Measurements from ENCODE around the gene PID1. TPM values are rescaled to one million over a fixed set of nuclear protein-coding genes. Genes with fewer than 3 reads are reported as not detected.
"Not testable (repeated sequence)": the region's sequence is repeated elsewhere in the genome, so short reads cannot be mapped to it uniquely, and the experiment has no call there.

Gene PID1
- total RNA-seq, 4 donors from 2014 or later, result 33.1 to 48.6 (median 39.7) TPM

DNA sequence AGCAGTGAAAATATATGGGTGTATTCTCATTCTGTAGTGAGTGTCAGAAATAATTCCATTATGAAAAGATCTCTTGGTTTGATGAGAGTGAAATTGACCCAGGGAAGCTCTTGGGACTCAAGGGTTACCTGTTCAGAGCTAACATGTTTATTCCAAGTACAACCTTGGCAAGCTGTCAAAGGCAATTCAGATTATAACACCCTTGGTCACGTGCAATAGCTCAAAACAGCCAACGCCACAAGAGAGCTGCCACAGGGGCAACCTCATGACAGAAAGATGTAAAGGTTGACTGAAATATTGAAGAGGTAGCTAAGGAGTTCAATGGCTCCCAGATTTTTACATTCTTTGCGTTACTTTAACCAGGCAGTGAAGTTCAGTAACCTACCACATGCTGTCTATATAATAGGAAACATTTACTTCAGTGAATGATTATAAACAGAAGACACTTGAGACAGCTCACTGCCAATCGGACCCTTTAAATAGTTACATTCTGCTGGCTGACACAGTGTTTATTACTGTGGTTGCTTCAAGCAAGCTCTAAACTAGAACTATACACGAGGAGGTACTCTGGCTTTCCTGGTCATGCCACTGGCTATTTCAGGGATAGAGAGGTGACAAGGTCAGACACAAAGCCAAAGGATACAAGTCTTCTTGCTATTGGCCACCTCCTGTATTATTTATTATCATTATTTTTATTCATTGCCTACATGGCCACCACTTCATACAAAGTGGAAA lies 187.3 kb downstream of the PID1 start:
- no peak for DNase-seq (ENCODE audit: low spot score in 2 of 2)
- H3K9me3 ChIP-seq, result no peaks in the 10 kb centered on the region
- no peaks in the 10 kb centered on the region for H3K27me3 ChIP-seq
- WGBS, 2 donors, result 48 to 51% methylated on average over 5 of the region's 5 CpGs
- TF ChIP-seq, protein P1, sequence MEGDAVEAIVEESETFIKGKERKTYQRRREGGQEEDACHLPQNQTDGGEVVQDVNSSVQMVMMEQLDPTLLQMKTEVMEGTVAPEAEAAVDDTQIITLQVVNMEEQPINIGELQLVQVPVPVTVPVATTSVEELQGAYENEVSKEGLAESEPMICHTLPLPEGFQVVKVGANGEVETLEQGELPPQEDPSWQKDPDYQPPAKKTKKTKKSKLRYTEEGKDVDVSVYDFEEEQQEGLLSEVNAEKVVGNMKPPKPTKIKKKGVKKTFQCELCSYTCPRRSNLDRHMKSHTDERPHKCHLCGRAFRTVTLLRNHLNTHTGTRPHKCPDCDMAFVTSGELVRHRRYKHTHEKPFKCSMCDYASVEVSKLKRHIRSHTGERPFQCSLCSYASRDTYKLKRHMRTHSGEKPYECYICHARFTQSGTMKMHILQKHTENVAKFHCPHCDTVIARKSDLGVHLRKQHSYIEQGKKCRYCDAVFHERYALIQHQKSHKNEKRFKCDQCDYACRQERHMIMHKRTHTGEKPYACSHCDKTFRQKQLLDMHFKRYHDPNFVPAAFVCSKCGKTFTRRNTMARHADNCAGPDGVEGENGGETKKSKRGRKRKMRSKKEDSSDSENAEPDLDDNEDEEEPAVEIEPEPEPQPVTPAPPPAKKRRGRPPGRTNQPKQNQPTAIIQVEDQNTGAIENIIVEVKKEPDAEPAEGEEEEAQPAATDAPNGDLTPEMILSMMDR (IDR thresholded peaks at IDR 0.05), result no peak
- TF ChIP-seq EP300 (IDR thresholded peaks at IDR 0.05) (no peak), POLR2A (IDR thresholded peaks at IDR 0.05) (no peak)
- no peak overlapping the region for H3K4me3 ChIP-seq
- H3K4me1 ChIP-seq, result peaks cover 0 to 9% (median 0%) of the 10 kb centered on the region in 4 donors
- no peaks in the 10 kb centered on the region for H3K36me3 ChIP-seq
- no peak overlapping the region for H3K27ac ChIP-seq

DNA sequence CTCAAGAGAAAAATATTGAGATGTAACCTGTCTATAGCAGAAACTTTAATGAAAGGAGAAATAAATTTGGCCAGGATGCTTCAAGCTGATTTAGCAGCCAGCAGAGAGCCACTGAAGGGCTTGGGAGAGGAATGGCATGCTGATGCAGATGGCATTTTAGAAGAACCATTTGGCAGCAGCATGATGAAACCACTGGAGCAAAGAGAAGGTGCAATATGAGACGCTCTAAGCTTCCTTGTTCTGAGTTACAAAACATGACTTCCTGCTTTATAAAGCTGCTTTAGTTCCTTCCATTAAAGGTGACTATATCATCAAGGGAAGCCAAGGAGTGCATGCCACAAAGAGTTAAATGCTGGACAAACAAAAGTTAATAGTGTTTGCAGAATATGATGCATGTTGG lies 189.7 kb downstream of the PID1 start:
- 55 to 68% methylated on average over 1 of the region's 1 CpG for WGBS, 2 donors
- no peak overlapping the region for H3K4me3 ChIP-seq

DNA sequence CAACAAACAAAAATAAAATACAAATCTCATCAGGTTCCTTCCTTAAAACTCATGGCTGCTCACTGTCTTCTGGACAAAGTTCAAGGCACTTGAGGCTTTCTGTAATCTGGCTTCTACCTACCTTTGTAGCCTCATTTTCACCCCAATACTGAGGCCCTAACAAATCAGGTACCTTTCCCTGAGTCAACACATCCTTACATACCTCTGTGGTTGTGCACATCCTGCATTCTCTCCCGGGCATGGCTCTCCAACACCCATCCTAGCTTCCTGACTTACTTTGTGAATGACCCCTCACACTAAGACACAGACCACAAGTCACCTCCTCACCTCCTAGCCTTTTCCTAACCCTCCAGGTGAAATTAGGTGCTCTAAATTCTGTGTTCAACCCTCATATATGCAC lies 190.9 kb downstream of the PID1 start:
- TF ChIP-seq EP300 (IDR thresholded peaks at IDR 0.05) (no peak), POLR2A (IDR thresholded peaks at IDR 0.05) (no peak)
- TF ChIP-seq, protein P1 (IDR thresholded peaks at IDR 0.05), result no peak
- no peaks in the 10 kb centered on the region for H3K36me3 ChIP-seq
- DNase-seq (ENCODE audit: low spot score in 2 of 2), result no peak
- 68 to 77% methylated on average over 1 of the region's 1 CpG for WGBS, 2 donors
- no peak overlapping the region for H3K27ac ChIP-seq
- H3K9me3 ChIP-seq, result peaks cover 0 to 13% (median 0%) of the 10 kb centered on the region in 4 donors
- no peaks in the 10 kb centered on the region for H3K4me1 ChIP-seq
- H3K4me3 ChIP-seq, result no peak overlapping the region
- H3K27me3 ChIP-seq, result no peaks in the 10 kb centered on the region

More for the DNA sequence above, 189.7 kb downstream of the PID1 start:
- no peaks in the 10 kb centered on the region for H3K4me1 ChIP-seq
- peaks cover 0 to 1% (median 0%) of the 10 kb centered on the region in 4 donors for H3K9me3 ChIP-seq
- DNase-seq (ENCODE audit: low spot score in 2 of 2), result no peak
- no peak overlapping the region for H3K27ac ChIP-seq
- H3K27me3 ChIP-seq, result no peaks in the 10 kb centered on the region
- TF ChIP-seq EP300 (IDR thresholded peaks at IDR 0.05) (no peak), POLR2A (IDR thresholded peaks at IDR 0.05) (no peak)
- TF ChIP-seq, protein P1 (IDR thresholded peaks at IDR 0.05), result no peak
- H3K36me3 ChIP-seq, result no peaks in the 10 kb centered on the region

DNA sequence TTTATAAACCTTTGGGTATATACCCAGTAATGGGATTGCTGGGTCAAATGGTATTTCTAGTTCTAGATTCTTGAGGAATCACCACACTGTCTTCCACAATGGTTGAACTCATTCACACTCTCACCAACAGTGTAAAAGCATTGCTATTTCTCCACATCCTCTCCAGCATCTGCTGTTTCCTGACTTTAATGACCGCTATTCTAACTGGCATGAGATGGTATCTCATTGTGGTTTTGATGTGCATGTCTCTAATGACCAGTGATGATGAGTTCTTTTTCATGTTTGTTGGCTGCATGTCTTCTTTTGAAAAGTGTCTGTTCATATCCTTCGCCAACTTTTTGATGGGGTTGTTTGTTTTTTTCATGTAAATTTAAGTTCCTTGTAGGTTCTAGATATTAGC lies 194.2 kb downstream of the PID1 start:
- H3K4me1 ChIP-seq; H3K4me3 ChIP-seq; H3K36me3 ChIP-seq; H3K27ac ChIP-seq; DNase-seq (ENCODE audit: low spot score in 2 of 2); H3K27me3 ChIP-seq: not testable (repeated sequence)
- WGBS, 2 donors, result 90 to 96% methylated on average over 2 of the region's 2 CpGs
- H3K9me3 ChIP-seq, result peaks cover 0 to 16% (median 0%) of the 10 kb centered on the region in 4 donors

DNA sequence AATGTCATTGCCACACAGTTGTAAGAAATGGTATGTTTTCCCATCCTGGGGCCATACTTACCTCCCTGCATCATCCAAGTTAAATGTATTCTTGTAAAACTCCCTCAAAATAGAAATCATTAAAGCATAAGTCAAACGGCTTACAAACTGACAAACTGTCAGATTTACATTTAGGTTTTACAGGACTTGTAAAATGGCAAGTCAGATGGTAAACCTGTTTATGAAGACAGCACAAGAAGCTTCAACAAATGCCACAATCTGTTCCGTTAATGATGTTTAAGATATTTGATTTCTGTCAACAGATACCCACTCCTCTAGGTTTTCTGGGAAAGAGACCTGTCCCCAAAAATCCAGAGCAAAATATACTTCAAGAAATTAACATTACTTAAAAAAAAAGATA lies 197.2 kb downstream of the PID1 start:
- H3K27me3 ChIP-seq, result no peaks in the 10 kb centered on the region
- H3K27ac ChIP-seq, result no peak overlapping the region
- 87 to 90% methylated on average over 2 of the region's 2 CpGs for WGBS, 2 donors
- no peak for TF ChIP-seq EP300 (IDR thresholded peaks at IDR 0.05)
- TF ChIP-seq, protein P1 (IDR thresholded peaks at IDR 0.05), result no peak
- TF ChIP-seq POLR2A (IDR thresholded peaks at IDR 0.05), result no peak
- H3K4me3 ChIP-seq, result no peak overlapping the region
- peaks cover 0 to 16% (median 0%) of the 10 kb centered on the region in 4 donors for H3K9me3 ChIP-seq
- H3K4me1 ChIP-seq, result no peaks in the 10 kb centered on the region
- H3K36me3 ChIP-seq, result no peaks in the 10 kb centered on the region
- no peak for DNase-seq (ENCODE audit: low spot score in 2 of 2)
